ENCODE data around the gene INSR.
A peak's percentile ranks its signal among the peaks of the same experiment; 100 is the strongest.
"Not testable (repeated sequence)": the region's sequence is repeated elsewhere in the genome, so short reads cannot be mapped to it uniquely, and the experiment has no call there.

INSR gene

GRCh38 chr19:7311911-7312310 lies 17.7 kb upstream of the INSR start:
- no peaks in the 10 kb centered on the region for H3K9me3 ChIP-seq (ENCODE audit: control insufficient read depth, insufficient read depth, low read length)
- H3K9ac ChIP-seq (ENCODE audit: low read depth, low read length), result no peak overlapping the region
- no peaks in the 10 kb centered on the region for H3K4me1 ChIP-seq (ENCODE audit: insufficient read depth, low read length)

GRCh38 chr19:7308327-7308726 lies 14.1 kb upstream of the INSR start:
- not testable (repeated sequence) for H3K9ac ChIP-seq (ENCODE audit: low read depth, low read length); H3K9me3 ChIP-seq (ENCODE audit: control insufficient read depth, insufficient read depth, low read length); H3K36me3 ChIP-seq (ENCODE audit: insufficient read depth, low read length); H3K4me1 ChIP-seq (ENCODE audit: insufficient read depth, low read length)

More at GRCh38 chr19:7311911-7312310, 17.7 kb upstream of the INSR start:
- no peaks in the 10 kb centered on the region for H3K36me3 ChIP-seq (ENCODE audit: insufficient read depth, low read length)

- H3K9me3 ChIP-seq (ENCODE audit: control insufficient read depth, insufficient read depth, low read length), result no peaks in the 10 kb centered on the region
- H3K4me1 ChIP-seq (ENCODE audit: insufficient read depth, low read length), result no peaks in the 10 kb centered on the region
- no peak overlapping the region for H3K9ac ChIP-seq (ENCODE audit: low read depth, low read length)
- H3K36me3 ChIP-seq (ENCODE audit: insufficient read depth, low read length), result no peaks in the 10 kb centered on the region
Measured at GRCh38 chr19:7307590-7308218, 13.5 kb upstream of the INSR start.

- H3K4me1 ChIP-seq (ENCODE audit: insufficient read depth, low read length), result no peaks in the 10 kb centered on the region
- H3K9ac ChIP-seq (ENCODE audit: low read depth, low read length), result no peak overlapping the region
- H3K36me3 ChIP-seq (ENCODE audit: insufficient read depth, low read length), result no peaks in the 10 kb centered on the region
- H3K9me3 ChIP-seq (ENCODE audit: control insufficient read depth, insufficient read depth, low read length), result no peaks in the 10 kb centered on the region
Measured at GRCh38 chr19:7304200-7304599, 10.0 kb upstream of the INSR start.

GRCh38 chr19:7303470-7303869 lies 9.3 kb upstream of the INSR start:
- Histone ChIP-seq H3K9ac (ENCODE audit: low read depth, low read length) (no peak overlapping the region), H3K9me3 (ENCODE audit: control insufficient read depth, insufficient read depth, low read length) (no peaks in the 10 kb centered on the region), H3K36me3 (ENCODE audit: insufficient read depth, low read length) (no peaks in the 10 kb centered on the region), H3K4me1 (ENCODE audit: insufficient read depth, low read length) (no peaks in the 10 kb centered on the region)

- no peaks in the 10 kb centered on the region for H3K36me3 ChIP-seq (ENCODE audit: insufficient read depth, low read length)
Measured at GRCh38 chr19:7301525-7301924, 7.3 kb upstream of the INSR start.

GRCh38 chr19:7297742-7298141 lies 3.5 kb upstream of the INSR start:
- Histone ChIP-seq H3K36me3 (ENCODE audit: insufficient read depth, low read length) (no peaks in the 10 kb centered on the region), H3K9ac (ENCODE audit: low read depth, low read length) (no peak overlapping the region), H3K9me3 (ENCODE audit: control insufficient read depth, insufficient read depth, low read length) (no peaks in the 10 kb centered on the region), H3K4me1 (ENCODE audit: insufficient read depth, low read length) (no peaks in the 10 kb centered on the region)

More at GRCh38 chr19:7301525-7301924, 7.3 kb upstream of the INSR start:
- Histone ChIP-seq H3K4me1 (ENCODE audit: insufficient read depth, low read length) (no peaks in the 10 kb centered on the region), H3K9ac (ENCODE audit: low read depth, low read length) (no peak overlapping the region), H3K9me3 (ENCODE audit: control insufficient read depth, insufficient read depth, low read length) (no peaks in the 10 kb centered on the region)

- Histone ChIP-seq H3K4me1 (ENCODE audit: insufficient read depth, low read length) (no peaks in the 10 kb centered on the region), H3K36me3 (ENCODE audit: insufficient read depth, low read length) (no peaks in the 10 kb centered on the region), H3K9ac (ENCODE audit: low read depth, low read length) (no peak overlapping the region), H3K9me3 (ENCODE audit: control insufficient read depth, insufficient read depth, low read length) (no peaks in the 10 kb centered on the region)
Measured at GRCh38 chr19:7295912-7296536, 1.8 kb upstream of the INSR start.

GRCh38 chr19:7294558-7295212 lies 471 bp upstream of the INSR start:
- Histone ChIP-seq H3K9me3 (ENCODE audit: control insufficient read depth, insufficient read depth, low read length) (no peaks in the 10 kb centered on the region), H3K4me1 (ENCODE audit: insufficient read depth, low read length) (no peaks in the 10 kb centered on the region), H3K9ac (ENCODE audit: low read depth, low read length) (peak overlapping the region; percentile 51), H3K36me3 (ENCODE audit: insufficient read depth, low read length) (no peaks in the 10 kb centered on the region)

- H3K36me3 ChIP-seq (ENCODE audit: insufficient read depth, low read length), result no peaks in the 10 kb centered on the region
Measured at GRCh38 chr19:7292950-7293761, 1.1 kb downstream of the INSR start.

GRCh38 chr19:7292352-7292949 lies 1.8 kb downstream of the INSR start:
- H3K9ac ChIP-seq (ENCODE audit: low read depth, low read length), result peak overlapping the region; percentile 78; the same call in 1 of the 2 replicates
- H3K9me3 ChIP-seq (ENCODE audit: control insufficient read depth, insufficient read depth, low read length), result no peaks in the 10 kb centered on the region
- no peaks in the 10 kb centered on the region for H3K36me3 ChIP-seq (ENCODE audit: insufficient read depth, low read length)
- H3K4me1 ChIP-seq (ENCODE audit: insufficient read depth, low read length), result 0 out of 2 replicates have a peak, but pooled peaks cover 3% of the 10 kb centered on the region

More at GRCh38 chr19:7292950-7293761, 1.1 kb downstream of the INSR start:
- H3K9me3 ChIP-seq (ENCODE audit: control insufficient read depth, insufficient read depth, low read length), result no peaks in the 10 kb centered on the region
- H3K4me1 ChIP-seq (ENCODE audit: insufficient read depth, low read length), result 0 out of 2 replicates have a peak, but pooled peaks cover 3% of the 10 kb centered on the region
- H3K9ac ChIP-seq (ENCODE audit: low read depth, low read length), result peak overlapping the region; percentile 78

- Histone ChIP-seq H3K4me1 (ENCODE audit: insufficient read depth, low read length) (0 out of 2 replicates have a peak, but pooled peaks cover 3% of the 10 kb centered on the region), H3K9me3 (ENCODE audit: control insufficient read depth, insufficient read depth, low read length) (no peaks in the 10 kb centered on the region), H3K36me3 (ENCODE audit: insufficient read depth, low read length) (no peaks in the 10 kb centered on the region), H3K9ac (ENCODE audit: low read depth, low read length) (no peak overlapping the region)
Measured at GRCh38 chr19:7288977-7289376, 5.2 kb downstream of the INSR start.

- H3K9ac ChIP-seq (ENCODE audit: low read depth, low read length), result no peak overlapping the region
- peaks cover 7% of the 10 kb centered on the region; the same call in 1 of the 2 replicates for H3K4me1 ChIP-seq (ENCODE audit: insufficient read depth, low read length)
- no peaks in the 10 kb centered on the region for H3K36me3 ChIP-seq (ENCODE audit: insufficient read depth, low read length)
- no peaks in the 10 kb centered on the region for H3K9me3 ChIP-seq (ENCODE audit: control insufficient read depth, insufficient read depth, low read length)
Measured at GRCh38 chr19:7288131-7288530, 6.1 kb downstream of the INSR start.

GRCh38 chr19:7287722-7288121 lies 6.5 kb downstream of the INSR start:
- Histone ChIP-seq H3K4me1 (ENCODE audit: insufficient read depth, low read length) (peaks cover 7% of the 10 kb centered on the region; the same call in 1 of the 2 replicates), H3K9ac (ENCODE audit: low read depth, low read length) (no peak overlapping the region)

More at GRCh38 chr19:7287722-7288121, 6.5 kb downstream of the INSR start:
- Histone ChIP-seq H3K36me3 (ENCODE audit: insufficient read depth, low read length) (no peaks in the 10 kb centered on the region), H3K9me3 (ENCODE audit: control insufficient read depth, insufficient read depth, low read length) (no peaks in the 10 kb centered on the region)

Measured in ES-I3 (cell line).